T-helper 9 cell (primary cell): ENCODE measurements around the gene MTCH2.

Source experiments
- DNase-seq: peaks from one replicate; pipeline ENCODE4 v3.0.0-alpha.2; 2020

MTCH2 gene

GRCh38 chr11:47631473-47631872 lies 10.9 kb downstream of the MTCH2 start:
- no peak for DNase-seq

- DNase-seq: no peak
Measured at GRCh38 chr11:47628026-47628425, 14.3 kb downstream of the MTCH2 start.

GRCh38 chr11:47626234-47626633 lies 16.1 kb downstream of the MTCH2 start:
- DNase-seq: no peak

GRCh38 chr11:47620836-47621378 lies 21.5 kb downstream of the MTCH2 start:
- DNase-seq: no peak

GRCh38 chr11:47617417-47617809 lies 24.9 kb downstream of the MTCH2 start:
- DNase-seq: no peak

- DNase-seq: no peak
Measured at GRCh38 chr11:47616726-47617416, 25.5 kb downstream of the MTCH2 start.

- no peak for DNase-seq
Measured at GRCh38 chr11:47615249-47615648, 27.1 kb downstream of the MTCH2 start.

GRCh38 chr11:47611348-47611794 lies 31.0 kb downstream of the MTCH2 start:
- no peak for DNase-seq

- DNase-seq: no peak
Measured at GRCh38 chr11:47609675-47610074, 32.7 kb downstream of the MTCH2 start.

GRCh38 chr11:47607380-47607779 lies 35.0 kb downstream of the MTCH2 start:
- DNase-seq: no peak

- no peak for DNase-seq
Measured at GRCh38 chr11:47606731-47607130, 35.6 kb downstream of the MTCH2 start.

- DNase-seq: no peak
Measured at GRCh38 chr11:47605921-47606320, 36.4 kb downstream of the MTCH2 start.

GRCh38 chr11:47603295-47603694 lies 39.1 kb downstream of the MTCH2 start:
- DNase-seq: no peak

- DNase-seq: no peak
Measured at GRCh38 chr11:47599902-47600301, 42.5 kb downstream of the MTCH2 start.

- no peak for DNase-seq
Measured at GRCh38 chr11:47595967-47596366, 46.4 kb downstream of the MTCH2 start.

GRCh38 chr11:47595029-47595428 lies 47.3 kb downstream of the MTCH2 start:
- no peak for DNase-seq

GRCh38 chr11:47593934-47594855 lies 48.2 kb downstream of the MTCH2 start, which contains the start of gene C1QTNF4:
C1QTNF4 (minus strand) TSS chr11:47594411; CDS start chr11:47590810, 3,601 bp downstream.
- DNase-seq: no peak

GRCh38 chr11:47593492-47593933 lies 48.8 kb downstream of the MTCH2 start:
- no peak for DNase-seq

GRCh38 chr11:47592970-47593369 lies 49.4 kb downstream of the MTCH2 start:
- DNase-seq: no peak

GRCh38 chr11:47592251-47592650 lies 50.1 kb downstream of the MTCH2 start:
- no peak for DNase-seq

- no peak for DNase-seq
Measured at GRCh38 chr11:47591764-47592163, 50.6 kb downstream of the MTCH2 start.

- DNase-seq: no peak
Measured at GRCh38 chr11:47589977-47590861, 52.1 kb downstream of the MTCH2 start.
